GM12801 (cell line): Measurements from ENCODE around the gene RBCK1.

Experiments used
- CTCF ChIP-seq: IDR thresholded peaks from one replicate; pipeline ENCODE4 v1.5.1; 2011; ENCODE audit warnings: control low read depth; ENCODE audit not compliant: insufficient read length; ENCODE audit errors: extremely low read depth

The RBCK1 gene

GRCh38 chr20:443223-443775 lies 35.2 kb downstream of the RBCK1 start:
- TF ChIP-seq CTCF = no peak

- TF ChIP-seq CTCF = no peak
Observed at GRCh38 chr20:444117-444516, 36.0 kb downstream of the RBCK1 start.

GRCh38 chr20:444862-445426 lies 36.8 kb downstream of the RBCK1 start:
- no peak for TF ChIP-seq CTCF

- no peak for TF ChIP-seq CTCF
Observed at GRCh38 chr20:445514-446336, 37.6 kb downstream of the RBCK1 start.

GRCh38 chr20:454951-455350 lies 46.9 kb downstream of the RBCK1 start:
- no peak for TF ChIP-seq CTCF

GRCh38 chr20:458776-459175 lies 50.7 kb downstream of the RBCK1 start:
- TF ChIP-seq CTCF = no peak

- no peak for TF ChIP-seq CTCF
Observed at GRCh38 chr20:460180-460579, 52.1 kb downstream of the RBCK1 start.
